SU-DHL-6 (cell line): ENCODE results near the gene BZW1.

Experiments used
- H2AFZ ChIP-seq: fragments of 200-600 bp; sonication (generic); 2 replicates; pipeline ENCODE4 v1.6.1; 2014; ENCODE audit warnings: low read depth, mild to moderate bottlenecking, moderate library complexity, mixed read lengths, antibody characterized with exemption, low read length; ENCODE audit not compliant: severe bottlenecking
- H3F3A ChIP-seq: fragments of 200-600 bp; shearing (Covaris generic); 2 replicates; pipeline ENCODE4 v1.6.0; 2016; ENCODE audit warnings: antibody characterized with exemption, mild to moderate bottlenecking; ENCODE audit not compliant: insufficient read depth
- H3K27ac ChIP-seq: fragments of 200-600 bp; sonication (generic); 2 replicates; pipeline ENCODE4 v1.5.1; 2016; ENCODE audit warnings: low read depth, mild to moderate bottlenecking, low read length, moderate library complexity, mixed read lengths
- H3K27me3 ChIP-seq: fragments of 200-600 bp; sonication (generic), shearing (Covaris generic); 2 replicates; pipeline ENCODE4 v1.6.0; 2014; ENCODE audit warnings: mild to moderate bottlenecking, low read length
- H3K36me3 ChIP-seq: fragments of 200-600 bp; sonication (generic); 2 replicates; pipeline ENCODE4 v1.6.1; 2014; ENCODE audit warnings: mild to moderate bottlenecking, low read length, mixed read lengths
- H3K4me2 ChIP-seq: fragments of 300-600, 200-600 bp; shearing (Covaris generic), sonication (generic); 2 replicates; pipeline ENCODE4 v1.6.0; 2014; ENCODE audit warnings: low read length, low read depth, mild to moderate bottlenecking; ENCODE audit not compliant: poor library complexity, severe bottlenecking
- H3K4me3 ChIP-seq: fragments of 200-600 bp; sonication (generic); 2 replicates; pipeline ENCODE4 v1.5.1; 2014; ENCODE audit warnings: antibody characterized with exemption, low read length, mild to moderate bottlenecking, mixed read lengths; ENCODE audit not compliant: insufficient read depth, poor library complexity, severe bottlenecking
- H3K79me2 ChIP-seq: fragments of 200-600 bp; sonication (generic); 2 replicates; pipeline ENCODE4 v1.6.1; 2014; ENCODE audit warnings: mild to moderate bottlenecking, low read length, moderate library complexity; ENCODE audit not compliant: insufficient read depth
- H3K9ac ChIP-seq: fragments of 200-600 bp; sonication (generic); 2 replicates; pipeline ENCODE4 v1.7.0; 2014; ENCODE audit warnings: mild to moderate bottlenecking, low read length
- H3K9me2 ChIP-seq: fragments of 200-600 bp; sonication (generic); replicated peaks from 2 replicates; pipeline ENCODE4 v1.6.1; 2014; ENCODE audit warnings: low read length; ENCODE audit not compliant: insufficient read depth
- H3K9me3 ChIP-seq: fragments of 200-600 bp; sonication (generic); 2 replicates; pipeline ENCODE4 v1.6.1; 2014; ENCODE audit warnings: low read length, mixed read lengths; ENCODE audit not compliant: insufficient read depth
- H4K20me1 ChIP-seq: fragments of 200-600 bp; sonication (generic); 2 replicates; pipeline ENCODE4 v1.6.1; 2014; ENCODE audit warnings: low read depth, mild to moderate bottlenecking, antibody characterized with exemption, low read length, moderate library complexity, mixed read lengths
- EZH2phosphoT487 ChIP-seq: fragments of 200-600 bp; sonication (generic), shearing (Covaris generic); conservative IDR thresholded peaks from 2 replicates; pipeline ENCODE4 v1.6.1; 2018; ENCODE audit warnings: mild to moderate bottlenecking, antibody characterized with exemption, low read length, moderate library complexity, mixed read lengths
- TF ChIP-seq, protein P1 (sequence below): fragments of 200-600 bp; sonication (generic); IDR thresholded peaks from one replicate; pipeline ENCODE4 v1.5.1; 2017; ENCODE audit warnings: antibody characterized with exemption, mild to moderate bottlenecking, low read length, moderate library complexity; ENCODE audit not compliant: insufficient read depth, poor library complexity, severe bottlenecking

BZW1 gene

DNA sequence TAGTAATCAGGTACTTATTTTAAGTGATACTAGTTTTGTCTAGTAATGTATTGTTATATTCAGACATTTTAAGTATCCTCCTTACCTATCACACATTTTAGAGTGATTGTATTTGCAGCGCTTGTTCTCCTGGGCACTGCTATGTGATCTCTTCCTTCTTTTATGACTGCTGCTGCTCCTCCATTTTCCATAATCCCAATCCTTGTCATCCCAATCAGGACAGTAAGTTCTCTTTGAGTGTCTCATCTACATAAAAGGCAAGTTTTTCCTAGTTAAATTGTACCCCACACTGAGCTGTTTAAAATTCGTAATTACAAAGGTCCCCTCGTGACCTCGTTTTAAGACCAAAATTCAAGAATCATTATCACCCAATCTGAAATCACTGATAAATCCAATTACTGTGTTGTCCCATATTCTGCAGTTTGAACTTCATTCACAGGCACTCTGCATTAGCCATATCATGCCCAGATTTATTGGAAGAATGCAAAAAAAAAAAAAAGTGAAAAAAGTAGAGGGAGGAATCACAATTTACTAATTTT lies 50.0 kb downstream of the BZW1 start:
- 0 out of 2 replicates have a peak overlapping the region, but pooled peaks have one; percentile 2 for H3K27ac ChIP-seq

DNA sequence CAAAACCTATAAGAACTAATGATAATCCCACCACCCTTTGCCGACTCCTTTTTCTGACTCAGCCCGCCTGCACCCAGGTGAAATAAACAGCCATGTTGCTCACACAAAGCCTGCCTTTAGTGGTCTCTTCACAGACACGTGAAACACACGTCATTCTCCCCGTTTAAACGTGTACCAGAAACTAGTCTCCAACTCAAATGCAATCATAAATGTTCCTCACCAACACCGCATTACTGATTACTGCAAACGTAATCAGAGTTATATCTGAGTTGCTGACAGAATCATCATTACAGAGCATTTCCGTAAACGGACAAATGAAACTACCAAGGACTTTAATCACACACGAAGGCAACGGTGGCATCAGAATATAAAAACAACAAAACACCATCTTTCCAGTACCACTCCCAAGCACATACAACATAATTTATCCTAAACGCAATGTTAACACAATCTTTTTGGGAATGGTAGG lies 50.9 kb downstream of the BZW1 start:
- peaks cover 47% of the 10 kb centered on the region for H3K36me3 ChIP-seq
- H3K4me3 ChIP-seq, result peak overlapping the region; percentile 89
- peaks cover 18% of the 10 kb centered on the region for H3F3A ChIP-seq

More for the DNA sequence above, 50.0 kb downstream of the BZW1 start:
- no peaks in the 10 kb centered on the region for H3K9me3 ChIP-seq
- peaks cover 36% of the 10 kb centered on the region for H4K20me1 ChIP-seq
- no peak for TF ChIP-seq EZH2phosphoT487
- TF ChIP-seq, protein P1, sequence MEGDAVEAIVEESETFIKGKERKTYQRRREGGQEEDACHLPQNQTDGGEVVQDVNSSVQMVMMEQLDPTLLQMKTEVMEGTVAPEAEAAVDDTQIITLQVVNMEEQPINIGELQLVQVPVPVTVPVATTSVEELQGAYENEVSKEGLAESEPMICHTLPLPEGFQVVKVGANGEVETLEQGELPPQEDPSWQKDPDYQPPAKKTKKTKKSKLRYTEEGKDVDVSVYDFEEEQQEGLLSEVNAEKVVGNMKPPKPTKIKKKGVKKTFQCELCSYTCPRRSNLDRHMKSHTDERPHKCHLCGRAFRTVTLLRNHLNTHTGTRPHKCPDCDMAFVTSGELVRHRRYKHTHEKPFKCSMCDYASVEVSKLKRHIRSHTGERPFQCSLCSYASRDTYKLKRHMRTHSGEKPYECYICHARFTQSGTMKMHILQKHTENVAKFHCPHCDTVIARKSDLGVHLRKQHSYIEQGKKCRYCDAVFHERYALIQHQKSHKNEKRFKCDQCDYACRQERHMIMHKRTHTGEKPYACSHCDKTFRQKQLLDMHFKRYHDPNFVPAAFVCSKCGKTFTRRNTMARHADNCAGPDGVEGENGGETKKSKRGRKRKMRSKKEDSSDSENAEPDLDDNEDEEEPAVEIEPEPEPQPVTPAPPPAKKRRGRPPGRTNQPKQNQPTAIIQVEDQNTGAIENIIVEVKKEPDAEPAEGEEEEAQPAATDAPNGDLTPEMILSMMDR, result no peak
- peaks cover 56% of the 10 kb centered on the region for H3K36me3 ChIP-seq
- no peak overlapping the region for H2AFZ ChIP-seq
- H3K4me3 ChIP-seq, result peak overlapping the region; percentile 89
- no peaks in the 10 kb centered on the region for H3K27me3 ChIP-seq
- H3F3A ChIP-seq, result peaks cover 23% of the 10 kb centered on the region
- H3K9ac ChIP-seq, result peak overlapping the region; percentile 97
- H3K4me2 ChIP-seq, result peak overlapping the region; percentile 89
- H3K9me2 ChIP-seq, result no peaks in the 10 kb centered on the region
- peaks cover 77% of the 10 kb centered on the region for H3K79me2 ChIP-seq

GRCh38 chr2:200863782-200864175 lies 52.1 kb downstream of the BZW1 start:
- H2AFZ ChIP-seq, result peak overlapping the region; percentile 57

More for the DNA sequence above, 50.9 kb downstream of the BZW1 start:
- no peak for TF ChIP-seq EZH2phosphoT487
- TF ChIP-seq, protein P1, result no peak
- peaks cover 36% of the 10 kb centered on the region for H4K20me1 ChIP-seq
- H3K9me2 ChIP-seq, result no peaks in the 10 kb centered on the region
- no peaks in the 10 kb centered on the region for H3K9me3 ChIP-seq
- H3K4me2 ChIP-seq, result peak overlapping the region; percentile 89
- H3K27ac ChIP-seq, result peak overlapping the region; percentile 86
- H2AFZ ChIP-seq, result no peak overlapping the region
- peaks cover 68% of the 10 kb centered on the region for H3K79me2 ChIP-seq
- H3K9ac ChIP-seq, result peak overlapping the region; percentile 97
- H3K27me3 ChIP-seq, result no peaks in the 10 kb centered on the region

More at GRCh38 chr2:200863782-200864175, 52.1 kb downstream of the BZW1 start:
- Histone ChIP-seq H3K27ac (peak overlapping the region; percentile 86), H3K79me2 (peaks cover 56% of the 10 kb centered on the region), H4K20me1 (peaks cover 31% of the 10 kb centered on the region), H3K4me3 (peak overlapping the region; percentile 89), H3K9me3 (no peaks in the 10 kb centered on the region), H3K9me2 (no peaks in the 10 kb centered on the region), H3K4me2 (peak overlapping the region; percentile 89), H3K27me3 (no peaks in the 10 kb centered on the region), H3K9ac (peak overlapping the region; percentile 97), H3K36me3 (peaks cover 35% of the 10 kb centered on the region), H3F3A (peaks cover 19% of the 10 kb centered on the region)
- TF ChIP-seq, protein P1, result no peak
- TF ChIP-seq EZH2phosphoT487, result no peak
